HepG2 (cell line): ENCODE measurements around the gene TREX2. TPM values are rescaled to one million over a fixed set of nuclear protein-coding genes. Genes with fewer than 3 reads are reported as not detected.
A peak's percentile ranks its signal among the peaks of the same experiment; 100 is the strongest.

Experiments used
- ATAC-seq: fragments of 200-7000 bp; cut with Tn5 transposase; 3 replicates; pipeline ENCODE4 v1.9.1; 2020; ENCODE audit warnings: mild to moderate bottlenecking, moderate library complexity
- BruUV-seq: library from RNA; stranded (reverse); fragments of 400-500 nt; replicated peaks from 2 replicates; lab custom pipeline; 2021; lab: Mats Ljungman, UMichigan
- CTCF ChIA-PET: fragments of 300-600 bp; formaldehyde crosslinking; extraction: SDS; loops from one replicate; lab custom pipeline; 2021; ENCODE audit warnings: low total read pairs, inconsistent platforms, low intra/inter-chr PET ratio; lab: Yijun Ruan, JAX
- POLR2A ChIA-PET: fragments of 350-600 bp; sonication (Branson Sonifier 250); formaldehyde crosslinking; loops from one replicate; lab custom pipeline; 2020; ENCODE audit warnings: antibody characterized with exemption, inconsistent platforms; lab: Yijun Ruan, JAX
- DNase-seq: peaks from one replicate; pipeline ENCODE4 v3.0.0-alpha.2; 2015; ENCODE audit warnings: low spot score
- FAIRE-seq: peaks from 3 replicates; lab custom pipeline; 2011; peaks lifted over from hg19 to GRCh38; lab: Jason Lieb, UNC
- H2AFZ ChIP-seq: one replicate; pipeline ENCODE4 v1.6.1; 2011; ENCODE audit warnings: low read length, inconsistent platforms
- H3K27ac ChIP-seq: fragments of 300-600 bp; 3 replicates; pipeline ENCODE4 v1.8.0; 2011; ENCODE audit warnings: mixed run types, mild to moderate bottlenecking, mixed read lengths, low read length, inconsistent platforms; ENCODE audit not compliant: insufficient read depth; ENCODE audit errors: extremely low read length
- H3K27me3 ChIP-seq, 2 experiments: fragments of 200-600 bp in 1 of 2; 2 replicates in 1 of 2; 3 replicates in 1 of 2; pipeline versions ENCODE4 v1.6.0 to v1.8.0; 2011; ENCODE audit warnings: low read length in 2 of 2, mild to moderate bottlenecking in 2 of 2, moderate library complexity in 2 of 2, inconsistent platforms in 1 of 2; ENCODE audit not compliant: insufficient read depth in 2 of 2, control insufficient read depth in 1 of 2
- H3K36me3 ChIP-seq, 2 experiments: fragments of 200-600 bp in 1 of 2; replicated peaks in 1 of 2; 2 replicates in 1 of 2; 3 replicates in 1 of 2; pipeline versions ENCODE4 v1.5.1 to v1.8.0; 2011; ENCODE audit warnings: low read length in 2 of 2, inconsistent platforms in 1 of 2; ENCODE audit not compliant: insufficient read depth in 2 of 2, control insufficient read depth in 1 of 2
- H3K4me1 ChIP-seq: 2 replicates; pipeline ENCODE4 v1.5.1; 2012; ENCODE audit warnings: low read length, inconsistent platforms; ENCODE audit not compliant: insufficient read depth
- H3K4me2 ChIP-seq: 2 replicates; pipeline ENCODE4 v1.6.0; 2011; ENCODE audit warnings: low read depth, low read length, inconsistent platforms
- H3K4me3 ChIP-seq, 3 experiments: fragments of 200-600 bp in 1 of 3; sonication (generic), shearing (Covaris generic) in 1 of 3; replicated peaks in 1 of 3; 2 replicates each; pipeline ENCODE4 v1.5.1; 2011 to 2016; ENCODE audit warnings: low read length in 3 of 3, inconsistent platforms in 2 of 3, low read depth in 2 of 3, mild to moderate bottlenecking in 2 of 3, control low read depth in 1 of 3, mixed read lengths in 1 of 3; ENCODE audit not compliant: insufficient read depth in 1 of 3
- H3K79me2 ChIP-seq: one replicate; pipeline ENCODE4 v1.6.1; 2011; ENCODE audit warnings: low read length, inconsistent platforms; ENCODE audit not compliant: insufficient read depth
- H3K9ac ChIP-seq: 2 replicates; pipeline ENCODE4 v1.6.0; 2011; ENCODE audit warnings: mild to moderate bottlenecking, low read depth, low read length, inconsistent platforms; ENCODE audit not compliant: insufficient read depth
- H3K9me3 ChIP-seq: 2 replicates; pipeline ENCODE4 v1.5.1; 2012; ENCODE audit warnings: mild to moderate bottlenecking, low read length
- H4K20me1 ChIP-seq: 2 replicates; pipeline ENCODE4 v1.6.0; 2011; ENCODE audit warnings: inconsistent platforms, mild to moderate bottlenecking, low read length, moderate library complexity; ENCODE audit not compliant: insufficient read depth
- MAX ChIP-seq: IDR thresholded peaks from 2 replicates; pipeline ENCODE4 v1.6.1; 2012; ENCODE audit warnings: inconsistent platforms
- YY1 ChIP-seq: IDR thresholded peaks from 2 replicates; pipeline ENCODE4 v1.6.1; 2011; ENCODE audit warnings: low read length, low read depth, moderate library complexity, mild to moderate bottlenecking; ENCODE audit not compliant: insufficient read depth, insufficient replicate concordance
- ZFX ChIP-seq: sonication (generic); formaldehyde crosslinking; IDR thresholded peaks from 2 replicates; pipeline ENCODE4 v1.4.0; 2020; ENCODE audit warnings: mild to moderate bottlenecking, low read depth, missing genetic modification reagents, moderate library complexity
- ZNF33B ChIP-seq: sonication (generic); formaldehyde crosslinking; IDR thresholded peaks from 2 replicates; pipeline ENCODE4 v1.5.1; 2020; ENCODE audit warnings: mild to moderate bottlenecking, missing genetic modification reagents
- ZNF687 ChIP-seq: sonication (generic); formaldehyde crosslinking; IDR thresholded peaks from 2 replicates; pipeline ENCODE4 v1.5.1; 2020; ENCODE audit warnings: mild to moderate bottlenecking, missing genetic modification reagents, moderate library complexity
- WGBS: methylation state at CpG from one replicate; pipeline ENCODE4 v1.1.6; 2017; ENCODE audit warnings: low lambda C conversion rate; 5-methylcytosine and 5-hydroxymethylcytosine counted together
- in situ Hi-C: cut with HindIII; loops from 2 replicates; pipeline ENCODE4 v1.10.0; 2017; ENCODE audit warnings: low pct_unique_long_range_greater_than_20kb; ENCODE audit not compliant: extremely low pct_ligation_motif_present
- intact Hi-C: fragments of 100-400 bp; cut with micrococcal nuclease; formaldehyde crosslinking; loops from one replicate; pipeline ENCODE4 v1.10.0; 2022; ENCODE audit not compliant: unreplicated experiment
- polyA plus RNA-seq, 8 experiments: library from polyadenylated mRNA; depleted of rRNA in 3 of 8; stranded (reverse) in 7 of 8; unstranded in 1 of 8; fragments of >200 nt; fragmentation: Illumina TruSeq in 4 of 8; extraction: Trizol in 4 of 8; gene quantifications; 2 replicates each; pipeline versions ENCODE4 v1.2.1 to v1.2.3, GENCODE V29; 2011 to 2016; ENCODE audit warnings: low read depth in 4 of 8, missing spikeins in 1 of 8, mixed read lengths in 1 of 8; ENCODE audit not compliant: insufficient read depth in 1 of 8
- total RNA-seq, 5 experiments: library from RNA; depleted of rRNA; stranded (reverse); fragments of >200 nt; fragmentation: Illumina TruSeq; extraction: Trizol; gene quantifications; 2 replicates each; pipeline ENCODE4 v1.2.3, GENCODE V29; 2016; ENCODE audit warnings: low read depth in 1 of 5

The TREX2 gene
- total and polyA plus RNA-seq, 2 of the 13 experiments (the other 11 are each of a cell fraction or from before 2014, with no cell fraction given), result 0.13 to 0.18 TPM

GRCh38 chrX:153478746-153479145 lies 32.9 kb upstream of the TREX2 start:
- POLR2A ChIA-PET, result no interaction called here
- Histone ChIP-seq H3K79me2 (no peaks in the 10 kb centered on the region), H4K20me1 (no peaks in the 10 kb centered on the region), H3K4me3 (no peak overlapping the region), H3K9me3 (no peaks in the 10 kb centered on the region), H3K27ac (no peak overlapping the region), H3K36me3 (no peaks in the 10 kb centered on the region), H3K4me1 (peaks cover 24% of the 10 kb centered on the region), H3K27me3 (peaks cover 2 to 5% of the 10 kb centered on the region in 2 experiments; a peak in 2 of 5 replicates), H3K4me2 (no peak overlapping the region), H3K9ac (no peak overlapping the region), H2AFZ (no peak overlapping the region)
- CTCF ChIA-PET, result no interaction called here
- DNase-seq, result no peak
- TF ChIP-seq ZNF687 (CRISPR knock-in tag) (peak; percentile 56), ZFX (CRISPR knock-in tag) (0 out of 2 replicates have a peak, but pooled peaks have one; percentile 24), ZNF33B (no peak), YY1 (peak; percentile 12), MAX (peak; percentile 69; the same call in 1 of the 2 replicates)
- no peak for FAIRE-seq
- intact Hi-C loops (no loop called here), in situ Hi-C loops (no loop called here)
- WGBS, result no CpG with 5 or more reads among the region's 16 CpGs
- peak; percentile 39 for ATAC-seq
- no TSS peak for BruUV-seq
